ENCODE measurements around the gene PDZD7. TPM values are rescaled to one million over a fixed set of nuclear protein-coding genes. Genes with fewer than 3 reads are reported as not detected.

PDZD7 gene
- total and polyA plus RNA-seq, 2 of the 8 experiments (the other 6 are each of a cell fraction or from before 2014, with no cell fraction given), result 0.88 to 1.6 TPM

DNA sequence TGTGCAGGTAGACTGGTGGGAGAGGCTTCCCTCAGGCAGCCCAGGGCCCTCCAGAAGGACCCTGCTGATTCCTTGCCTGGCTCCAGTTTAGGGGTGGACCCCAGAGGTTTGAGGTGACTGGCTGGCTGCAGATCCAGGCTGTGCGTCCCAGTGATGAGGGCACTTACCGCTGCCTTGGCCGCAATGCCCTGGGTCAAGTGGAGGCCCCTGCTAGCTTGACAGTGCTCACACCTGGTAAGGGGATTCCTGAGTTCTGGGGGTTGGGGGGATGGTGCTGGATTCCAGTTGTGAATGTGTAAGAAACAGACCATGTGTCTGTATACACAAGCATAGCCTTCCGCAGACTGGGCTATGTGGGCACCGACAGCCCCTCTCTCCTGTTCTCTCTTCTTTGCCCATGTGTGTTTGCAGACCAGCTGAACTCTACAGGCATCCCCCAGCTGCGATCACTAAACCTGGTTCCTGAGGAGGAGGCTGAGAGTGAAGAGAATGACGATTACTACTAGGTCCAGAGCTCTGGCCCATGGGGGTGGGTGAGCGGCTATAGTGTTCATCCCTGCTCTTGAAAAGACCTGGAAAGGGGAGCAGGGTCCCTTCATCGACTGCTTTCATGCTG lies 33.6 kb upstream of the PDZD7 start:
- Histone ChIP-seq H3K79me2 (ENCODE audit: control insufficient read depth in 1 of 2, insufficient read depth in 2 of 2, low read length in 2 of 2) (no peaks in the 10 kb centered on the region; a peak in 1 of 4 replicates), H2BK15ac (ENCODE audit: low read length) (peak overlapping the region; percentile 53; the same call in 1 of the 2 replicates), H3K23me2 (ENCODE audit: low read depth, low read length) (peaks cover 29% of the 10 kb centered on the region; the same call in 1 of the 2 replicates), H3K9me3 (ENCODE audit: insufficient read depth in 2 of 2, low read depth in 1 of 2, low read length in 1 of 2) (no peaks in the 10 kb centered on the region), H4K8ac (ENCODE audit: extremely low read depth, insufficient read depth, low read length) (no peak overlapping the region), H3K4me1 (replicated peaks in 1 of 4; ENCODE audit: control insufficient read depth in 3 of 4, insufficient read depth in 4 of 4, low read length in 3 of 4) (peaks cover 4 to 38% (median 23%) of the 10 kb centered on the region in 4 experiments), H2BK20ac (ENCODE audit: low read length) (no peak overlapping the region), H3K4me2 (ENCODE audit: insufficient read depth in 1 of 2, low read depth in 2 of 2, low read length in 2 of 2) (no peak overlapping the region; a peak in 1 of 4 replicates), H3K4ac (replicated peaks; ENCODE audit: insufficient read length, low read depth, low read length) (no peak overlapping the region), H2AK5ac (ENCODE audit: low read depth, low read length) (0 out of 2 replicates have a peak overlapping the region, but pooled peaks have one; percentile 95), H2BK12ac (ENCODE audit: low read depth, low read length) (no peak overlapping the region), H2AFZ (ENCODE audit: low read length) (no peak overlapping the region), H3K18ac (ENCODE audit: extremely low read depth, low read length) (no peak overlapping the region), H3K27me3 (replicated peaks in 1 of 4; ENCODE audit: control insufficient read depth in 3 of 4, extremely low read depth in 1 of 4, insufficient read depth in 3 of 4, low read length in 3 of 4) (peaks cover 53 to 67% (median 61%) of the 10 kb centered on the region in 4 experiments), H3K27ac (ENCODE audit: low read depth, low read length) (no peak overlapping the region), H2BK5ac (ENCODE audit: low read depth, low read length) (no peak overlapping the region), H3K56ac (replicated peaks; ENCODE audit: insufficient read length, low read depth, low read length) (no peak overlapping the region), H4K5ac (ENCODE audit: insufficient read length, low read depth, low read length) (no peak overlapping the region), H2BK120ac (replicated peaks; ENCODE audit: low read depth, low read length) (no peak overlapping the region), H3K23ac (ENCODE audit: insufficient read length) (no peak overlapping the region), H4K91ac (replicated peaks; ENCODE audit: insufficient read length, low read length) (no peak overlapping the region), H3K4me3 (ENCODE audit: extremely low read depth in 1 of 4, insufficient read depth in 2 of 4, low read depth in 3 of 4, low read length in 4 of 4) (no peak overlapping the region), H3K9ac (replicated peaks in 1 of 4; ENCODE audit: extremely low read depth in 1 of 4, low read depth in 3 of 4, low read length in 3 of 4) (no peak overlapping the region), H4K20me1 (replicated peaks in 1 of 2; ENCODE audit: control insufficient read depth in 1 of 2, insufficient read depth in 2 of 2, low read length in 2 of 2) (peaks cover 2 to 20% of the 10 kb centered on the region in 2 experiments), H3K36me3 (ENCODE audit: control insufficient read depth in 2 of 4, insufficient read depth in 4 of 4, low read length in 3 of 4) (no peaks in the 10 kb centered on the region; a peak in 1 of 8 replicates), H3K79me1 (ENCODE audit: low read depth, low read length) (no peaks in the 10 kb centered on the region), H3K14ac (ENCODE audit: insufficient read length) (no peak overlapping the region)
- ChIA-PET CTCF (ENCODE audit: partially characterized antibody) (interaction anchor here (0.6 to 59.5 kb wide), 8 partner anchors 10 to 386 kb away, joined by 3 to 2176 read pairs (median 26); partner anchors contain the start of genes KAZALD1, PDZD7 and SFXN3), POLR2A (ENCODE audit: partially characterized antibody) (interaction anchor here (1.5 to 8.4 kb wide), 3 partner anchors 10 to 22 kb away, joined by 4 to 85 read pairs (median 24); no protein-coding TSS in a partner anchor)
- 63% methylated on average over 9 of the region's 9 CpGs; no CpG with 5 or more reads in 1 of the 2 experiments for WGBS, 2 experiments (ENCODE audit: extremely low coverage in 1 of 2, insufficient coverage in 1 of 2, insufficient read length in 1 of 2, insufficient replicate concordance in 2 of 2, low coverage in 1 of 2, low lambda C conversion rate in 2 of 2, missing lambda C conversion rate in 1 of 2)
- no peak for FAIRE-seq
- TF ChIP-seq POLR2AphosphoS5 (IDR thresholded peaks at IDR 0.05; ENCODE audit: low read depth, low read length), result no peak
- TF ChIP-seq KDM5A (IDR thresholded peaks at IDR 0.05; ENCODE audit: low read length), result no peak
- TF ChIP-seq SIN3A (conservative IDR thresholded peaks at IDR 0.05 in 1 of 2, IDR thresholded peaks at IDR 0.05 in 1 of 2; ENCODE audit: low read depth in 1 of 2, low read length in 2 of 2), result no peak
- no peak for TF ChIP-seq ATF3 (IDR thresholded peaks at IDR 0.05; ENCODE audit: insufficient read depth, low read depth, low read length)
- DNase-seq (ENCODE audit: low read depth in 1 of 2, low spot score in 2 of 2), result no peak

Measured in H1 (cell line).